H1 (cell line): Measurements from ENCODE around the gene BTBD1. TPM values are rescaled to one million over a fixed set of nuclear protein-coding genes. Genes with fewer than 3 reads are reported as not detected.

Source experiments
- CTCF ChIA-PET: fragments of 300-600 bp; sonication (Branson Sonifier 250); formaldehyde crosslinking; loops from one replicate; lab custom pipeline; 2021; ENCODE audit not compliant: partially characterized antibody; lab: Charles Lee
- POLR2A ChIA-PET: fragments of 300-600 bp; sonication (Branson Sonifier 250); formaldehyde crosslinking; loops from one replicate; lab custom pipeline; 2021; ENCODE audit warnings: inconsistent platforms; ENCODE audit not compliant: partially characterized antibody; lab: Charles Lee
- DNase-seq, 2 experiments: peaks; one replicate each; pipeline versions ENCODE4 v3.0.0 to v3.0.0-alpha.2; 2010 to 2022; ENCODE audit warnings: low spot score in 2 of 2, low read depth in 1 of 2, mixed read lengths in 1 of 2
- FAIRE-seq: peaks from 2 replicates; lab custom pipeline; 2011; peaks lifted over from hg19 to GRCh38; lab: Jason Lieb, UNC
- H2AFZ ChIP-seq: 2 replicates; pipeline ENCODE4 v1.8.1; 2012; ENCODE audit warnings: low read length, inconsistent platforms
- H2AK5ac ChIP-seq: 2 replicates; pipeline ENCODE4 v1.6.1; 2013; ENCODE audit warnings: low read depth, low read length
- H2BK120ac ChIP-seq: replicated peaks from 2 replicates; pipeline ENCODE3; 2013; ENCODE audit warnings: low read depth, low read length, inconsistent platforms
- H2BK12ac ChIP-seq: 2 replicates; pipeline ENCODE4 v1.6.1; 2013; ENCODE audit warnings: low read depth, low read length
- H2BK15ac ChIP-seq: 2 replicates; pipeline ENCODE4 v1.6.1; 2013; ENCODE audit warnings: low read length
- H2BK20ac ChIP-seq: 2 replicates; pipeline ENCODE4 v1.6.1; 2013; ENCODE audit warnings: low read length
- H2BK5ac ChIP-seq: 2 replicates; pipeline ENCODE4 v1.6.1; 2013; ENCODE audit warnings: low read depth, low read length
- H3K14ac ChIP-seq: 2 replicates; pipeline ENCODE4 v1.6.1; 2013; ENCODE audit warnings: inconsistent platforms; ENCODE audit not compliant: insufficient read length
- H3K18ac ChIP-seq: 2 replicates; pipeline ENCODE4 v1.6.1; 2013; ENCODE audit warnings: low read length; ENCODE audit errors: extremely low read depth
- H3K23ac ChIP-seq: 2 replicates; pipeline ENCODE4 v1.6.1; 2013; ENCODE audit warnings: inconsistent platforms; ENCODE audit not compliant: insufficient read length
- H3K23me2 ChIP-seq: 2 replicates; pipeline ENCODE4 v1.6.1; 2013; ENCODE audit warnings: low read depth, low read length
- H3K27ac ChIP-seq: 2 replicates; pipeline ENCODE4 v1.6.1; 2011; ENCODE audit warnings: low read depth, low read length, inconsistent platforms
- H3K27me3 ChIP-seq, 4 experiments: replicated peaks in 1 of 4; 1 replicate in 1 of 4; 2 replicates in 3 of 4; pipeline versions ENCODE4 v1.6.1 to v1.8.1; 2011 to 2013; ENCODE audit warnings: low read length in 3 of 4, mild to moderate bottlenecking in 3 of 4, inconsistent platforms in 2 of 4, mixed read lengths in 2 of 4, moderate library complexity in 1 of 4; ENCODE audit not compliant: control insufficient read depth in 3 of 4, insufficient read depth in 3 of 4; ENCODE audit errors: extremely low read depth in 1 of 4
- H3K36me3 ChIP-seq, 4 experiments: 2 replicates each; pipeline versions ENCODE4 v1.6.1 to v1.8.1; 2011 to 2013; ENCODE audit warnings: mild to moderate bottlenecking in 4 of 4, low read length in 3 of 4, moderate library complexity in 2 of 4, control low read depth in 1 of 4, inconsistent platforms in 1 of 4; ENCODE audit not compliant: insufficient read depth in 4 of 4, control insufficient read depth in 2 of 4
- H3K4ac ChIP-seq: replicated peaks from 2 replicates; pipeline ENCODE3; 2013; ENCODE audit warnings: low read length, low read depth, mixed read lengths, inconsistent platforms; ENCODE audit not compliant: insufficient read length
- H3K4me1 ChIP-seq, 4 experiments: replicated peaks in 1 of 4; 1 replicate in 1 of 4; 2 replicates in 3 of 4; pipeline versions ENCODE4 v1.6.1 to v1.8.1; 2011 to 2013; ENCODE audit warnings: low read length in 3 of 4, inconsistent platforms in 2 of 4, mixed read lengths in 1 of 4; ENCODE audit not compliant: insufficient read depth in 4 of 4, control insufficient read depth in 3 of 4
- H3K4me2 ChIP-seq, 2 experiments: 2 replicates each; pipeline versions ENCODE4 v1.6.1 to v1.8.1; 2011 to 2013; ENCODE audit warnings: low read depth in 2 of 2, low read length in 2 of 2, control low read depth in 1 of 2, inconsistent platforms in 1 of 2, mild to moderate bottlenecking in 1 of 2; ENCODE audit not compliant: insufficient read depth in 1 of 2
- H3K4me3 ChIP-seq, 4 experiments: fragments of 200-600, 300-600 bp in 1 of 4; sonication (generic), shearing (Covaris generic), sonication (Bioruptor Twin) in 1 of 4; 2 replicates each; pipeline versions ENCODE4 v1.5.1 to v1.8.1; 2011 to 2016; ENCODE audit warnings: low read length in 4 of 4, low read depth in 3 of 4, control low read depth in 2 of 4, inconsistent platforms in 2 of 4, mild to moderate bottlenecking in 2 of 4, mixed read lengths in 1 of 4, moderate library complexity in 1 of 4; ENCODE audit not compliant: insufficient read depth in 2 of 4; ENCODE audit errors: extremely low read depth in 1 of 4
- H3K56ac ChIP-seq: replicated peaks from 2 replicates; pipeline ENCODE3; 2013; ENCODE audit warnings: low read depth, mild to moderate bottlenecking, mixed read lengths, low read length, inconsistent platforms; ENCODE audit not compliant: insufficient read length
- H3K79me1 ChIP-seq: 2 replicates; pipeline ENCODE4 v1.6.1; 2013; ENCODE audit warnings: low read depth, low read length, control low read depth
- H3K79me2 ChIP-seq, 2 experiments: 2 replicates each; pipeline versions ENCODE4 v1.6.1 to v1.8.1; 2012 to 2013; ENCODE audit warnings: low read length in 2 of 2, mild to moderate bottlenecking in 2 of 2, inconsistent platforms in 1 of 2; ENCODE audit not compliant: insufficient read depth in 2 of 2, control insufficient read depth in 1 of 2
- H3K9ac ChIP-seq, 4 experiments: replicated peaks in 1 of 4; 1 replicate in 1 of 4; 2 replicates in 3 of 4; pipeline versions ENCODE4 v1.6.1 to v1.8.1; 2011 to 2013; ENCODE audit warnings: low read depth in 3 of 4, low read length in 3 of 4, control low read depth in 2 of 4, mild to moderate bottlenecking in 2 of 4, moderate library complexity in 2 of 4, inconsistent platforms in 1 of 4; ENCODE audit errors: extremely low read depth in 1 of 4
- H3K9me3 ChIP-seq, 2 experiments: 2 replicates each; pipeline versions ENCODE4 v1.6.1 to v1.8.1; 2012 to 2013; ENCODE audit warnings: mild to moderate bottlenecking in 2 of 2, moderate library complexity in 2 of 2, control low read depth in 1 of 2, inconsistent platforms in 1 of 2, low read depth in 1 of 2, low read length in 1 of 2, mixed read lengths in 1 of 2; ENCODE audit not compliant: insufficient read depth in 2 of 2
- H4K20me1 ChIP-seq, 2 experiments: replicated peaks in 1 of 2; 2 replicates each; pipeline versions ENCODE3 to v1.8.1; 2011 to 2013; ENCODE audit warnings: inconsistent platforms in 2 of 2, low read length in 2 of 2, mild to moderate bottlenecking in 1 of 2; ENCODE audit not compliant: insufficient read depth in 2 of 2, control insufficient read depth in 1 of 2
- H4K5ac ChIP-seq: 2 replicates; pipeline ENCODE4 v1.6.1; 2013; ENCODE audit warnings: low read length, low read depth, mixed read lengths, inconsistent platforms; ENCODE audit not compliant: insufficient read length
- H4K8ac ChIP-seq: 2 replicates; pipeline ENCODE4 v1.8.0; 2013; ENCODE audit warnings: mild to moderate bottlenecking, moderate library complexity, low read length, inconsistent platforms; ENCODE audit not compliant: insufficient read depth; ENCODE audit errors: extremely low read depth
- H4K91ac ChIP-seq: replicated peaks from 2 replicates; pipeline ENCODE3; 2013; ENCODE audit warnings: low read length, mixed read lengths, inconsistent platforms; ENCODE audit not compliant: insufficient read length
- BACH1 ChIP-seq: IDR thresholded peaks from 2 replicates; pipeline ENCODE4 v1.6.1; 2012; ENCODE audit warnings: low read length, improper control_type of control experiment
- EGR1 ChIP-seq: IDR thresholded peaks from 2 replicates; pipeline ENCODE4 v1.6.1; 2011; ENCODE audit warnings: low read depth, low read length, borderline replicate concordance
- EP300 ChIP-seq, 2 experiments: IDR thresholded peaks; 1 replicate in 1 of 2; 2 replicates in 1 of 2; pipeline ENCODE4 v1.6.1; 2011 to 2012; ENCODE audit warnings: low read depth in 2 of 2, low read length in 2 of 2, mild to moderate bottlenecking in 2 of 2, borderline replicate concordance in 1 of 2, inconsistent platforms in 1 of 2, moderate library complexity in 1 of 2
- KDM5A ChIP-seq: fragments of 200-600 bp; IDR thresholded peaks from 2 replicates; pipeline ENCODE4 v1.7.1; 2012; ENCODE audit warnings: mild to moderate bottlenecking, low read length, inconsistent platforms, mixed read lengths
- NANOG ChIP-seq: IDR thresholded peaks from 2 replicates; pipeline ENCODE4 v1.6.1; 2011; ENCODE audit warnings: low read length, low read depth, mild to moderate bottlenecking, inconsistent platforms; ENCODE audit not compliant: insufficient read depth, poor library complexity, severe bottlenecking
- RXRA ChIP-seq: IDR thresholded peaks from 2 replicates; pipeline ENCODE4 v1.6.1; 2011; ENCODE audit warnings: low read depth, mild to moderate bottlenecking, low read length, moderate library complexity; ENCODE audit not compliant: insufficient read depth
- SIRT6 ChIP-seq: IDR thresholded peaks from one replicate; pipeline ENCODE4 v1.7.1; 2012; ENCODE audit warnings: low read length, inconsistent platforms
- SUZ12 ChIP-seq: fragments of 200-600 bp; sonication (generic); IDR thresholded peaks from 2 replicates; pipeline ENCODE4 v1.6.1; 2012; ENCODE audit warnings: mild to moderate bottlenecking, inconsistent platforms, low read length, moderate library complexity, mixed read lengths
- TCF12 ChIP-seq: IDR thresholded peaks from 2 replicates; pipeline ENCODE4 v1.6.1; 2011; ENCODE audit warnings: low read depth, mild to moderate bottlenecking, low read length
- WGBS, 2 experiments: shearing (Covaris generic) in 1 of 2; methylation state at CpG; one replicate each; pipeline versions ENCODE4 v1.1.6 to v1.1.7; 2013 to 2015; ENCODE audit warnings: low lambda C conversion rate in 2 of 2, mixed read lengths in 2 of 2, inconsistent platforms in 1 of 2, low coverage in 1 of 2, missing lambda C conversion rate in 1 of 2; ENCODE audit not compliant: insufficient replicate concordance in 2 of 2, insufficient coverage in 1 of 2, insufficient read length in 1 of 2; ENCODE audit errors: extremely low coverage in 1 of 2, missing lambda C conversion rate in 1 of 2; 5-methylcytosine and 5-hydroxymethylcytosine counted together
- polyA plus RNA-seq, 7 experiments: library from polyadenylated mRNA; depleted of rRNA in 3 of 7; stranded (reverse) in 5 of 7; unstranded in 2 of 7; fragments of >200 nt in 5 of 7; fragments of 200-250 nt in 2 of 7; gene quantifications; 1 replicate in 5 of 7; 2 replicates in 1 of 7; 4 replicates in 1 of 7; pipeline versions ENCODE4 v1.2.1 to v1.2.3, GENCODE V29; 2011 to 2013; ENCODE audit warnings: missing spikeins in 2 of 7, mixed read lengths in 2 of 7
- total RNA-seq: library from RNA; stranded (reverse); fragmentation: NEBNext Ultra II Directional; extraction: Animal tissue kit (Norgen Biotek cat#: 25700); gene quantifications from 2 replicates; pipeline ENCODE4 v1.2.1, GENCODE V29; 2021

Gene BTBD1
- total and polyA plus RNA-seq, 2 of the 8 experiments (the other 6 are each of a cell fraction or from before 2014, with no cell fraction given): 18.6 to 39.5 TPM

DNA sequence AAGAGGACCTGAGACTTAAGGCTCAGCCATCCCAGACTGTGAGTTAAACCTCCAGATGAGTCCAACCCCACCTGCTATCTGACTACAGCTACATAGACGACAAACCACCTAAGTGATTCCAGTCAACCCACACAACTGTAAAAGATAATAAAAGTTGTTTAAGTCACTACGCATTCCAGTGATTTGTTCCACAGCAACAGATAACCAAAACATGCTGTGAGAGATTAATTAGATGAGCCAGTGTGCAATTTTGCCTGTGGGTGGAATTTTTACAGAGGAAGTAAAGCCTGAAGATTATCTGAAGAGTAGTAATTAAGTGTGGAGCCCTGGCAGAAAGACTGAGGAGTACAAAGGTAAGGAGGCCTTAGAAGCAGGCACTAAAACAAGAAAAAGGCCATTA lies 5.4 kb downstream of the BTBD1 start:
- no peak for DNase-seq
- no peak overlapping the region for H3K4ac ChIP-seq
- no peak overlapping the region for H3K27ac ChIP-seq
- H2BK120ac ChIP-seq: no peak overlapping the region
- no peak overlapping the region for H4K8ac ChIP-seq
- H2BK20ac ChIP-seq: no peak overlapping the region
- no peak for FAIRE-seq
- H3K4me3 ChIP-seq: no peak overlapping the region
- no peak for TF ChIP-seq EP300 (IDR thresholded peaks at IDR 0.05; ENCODE audit: borderline replicate concordance in 1 of 2, low read depth in 2 of 2, low read length in 2 of 2)
- TF ChIP-seq BACH1: no peak
- no peak for TF ChIP-seq NANOG
- TF ChIP-seq RXRA: no peak
- no peak for TF ChIP-seq KDM5A
- no peak for TF ChIP-seq EGR1
- no peak for TF ChIP-seq SUZ12
- TF ChIP-seq SIRT6: no peak
- TF ChIP-seq TCF12: no peak
- 93% methylated on average over 2 of the region's 2 CpGs; no CpG with 5 or more reads in 1 of the 2 experiments for WGBS, 2 experiments
- peaks cover 11 to 12% of the 10 kb centered on the region in 2 experiments for H4K20me1 ChIP-seq
- no peaks in the 10 kb centered on the region; the same call in 1 of the 2 replicates for H3K23me2 ChIP-seq
- no peak overlapping the region for H2AK5ac ChIP-seq
- H2AFZ ChIP-seq: no peak overlapping the region
- no peak overlapping the region for H3K23ac ChIP-seq
- H3K4me2 ChIP-seq: no peak overlapping the region
- ChIA-PET POLR2A (interaction anchor here (1.5 kb wide), 1 partner anchor 19 kb away, joined by 3 read pairs; no protein-coding TSS in a partner anchor), CTCF (interaction anchor here (2.4 kb wide), 1 partner anchor 50 kb away, joined by 10 read pairs; the partner anchor contains the start of gene C15orf40)
- H3K9me3 ChIP-seq: no peaks in the 10 kb centered on the region
- H3K4me1 ChIP-seq: peaks cover 0 to 21% (median 12%) of the 10 kb centered on the region in 4 experiments; a peak in 5 of 7 replicates
- H4K5ac ChIP-seq: no peak overlapping the region
- H3K79me1 ChIP-seq: 0 out of 2 replicates have a peak, but pooled peaks cover 3% of the 10 kb centered on the region
- no peaks in the 10 kb centered on the region for H3K27me3 ChIP-seq
- H3K18ac ChIP-seq: no peak overlapping the region
- no peak overlapping the region for H4K91ac ChIP-seq
- H2BK15ac ChIP-seq: no peak overlapping the region
- H3K79me2 ChIP-seq: peaks cover 21 to 91% of the 10 kb centered on the region in 2 experiments
- no peak overlapping the region for H3K9ac ChIP-seq
- H3K56ac ChIP-seq: no peak overlapping the region
- no peak overlapping the region for H3K14ac ChIP-seq
- no peak overlapping the region for H2BK5ac ChIP-seq
- no peak overlapping the region for H2BK12ac ChIP-seq
- H3K36me3 ChIP-seq: peaks cover 0 to 7% (median 0%) of the 10 kb centered on the region in 4 experiments; a peak in 3 of 8 replicates
